ENCODE data around the gene RUSC1. TPM values are rescaled to one million over a fixed set of nuclear protein-coding genes. Genes with fewer than 3 reads are reported as not detected.
"Not testable (repeated sequence)": the region's sequence is repeated elsewhere in the genome, so short reads cannot be mapped to it uniquely, and the experiment has no call there.

Gene RUSC1
- total RNA-seq, result 8.5 TPM

GRCh38 chr1:155320661-155321617, at the start of gene RUSC1:
RUSC1 (plus strand) TSS chr1:155320894; CDS start chr1:155321774, 880 bp downstream.
- peak; percentile 65 for DNase-seq (ENCODE audit: low spot score)
- no peak for ATAC-seq

- ATAC-seq, result peak; percentile 33
- no peak for DNase-seq (ENCODE audit: low spot score)
Measured at GRCh38 chr1:155272466-155273342, 48.0 kb upstream of the RUSC1 start.

- ATAC-seq, result peak; percentile 82
Measured at GRCh38 chr1:155273343-155274245, 47.1 kb upstream of the RUSC1 start, which contains the start of gene CLK2. CLK2 (minus strand) TSS chr1:155273504; CDS start chr1:155270977, 2,527 bp downstream.

GRCh38 chr1:155277070-155277901, 43.4 kb upstream of the RUSC1 start, which contains the start of gene HCN3:
HCN3 (plus strand) TSS chr1:155277463; CDS start chr1:155277591, 128 bp downstream.
- ATAC-seq (peak; percentile 86), DNase-seq (ENCODE audit: low spot score) (peak; percentile 98)

More at GRCh38 chr1:155273343-155274245, 47.1 kb upstream of the RUSC1 start, which contains the start of gene CLK2:
- peak; percentile 97 for DNase-seq (ENCODE audit: low spot score)

GRCh38 chr1:155277902-155278688, 42.6 kb upstream of the RUSC1 start:
- ATAC-seq (peak; percentile 7), DNase-seq (ENCODE audit: low spot score) (no peak)

GRCh38 chr1:155278689-155279160, 42.0 kb upstream of the RUSC1 start:
- ATAC-seq, result no peak
- no peak for DNase-seq (ENCODE audit: low spot score)

- ATAC-seq, result no peak
- DNase-seq (ENCODE audit: low spot score), result no peak
Measured at GRCh38 chr1:155279268-155279667, 41.4 kb upstream of the RUSC1 start.

- DNase-seq (ENCODE audit: low spot score), result no peak
- no peak for ATAC-seq
Measured at GRCh38 chr1:155282488-155283091, 38.1 kb upstream of the RUSC1 start.

- DNase-seq (ENCODE audit: low spot score) (no peak), ATAC-seq (no peak)
Measured at GRCh38 chr1:155284476-155284875, 36.2 kb upstream of the RUSC1 start.

GRCh38 chr1:155285063-155285462, 35.6 kb upstream of the RUSC1 start:
- ATAC-seq (no peak), DNase-seq (ENCODE audit: low spot score) (no peak)

- DNase-seq (ENCODE audit: low spot score) (no peak), ATAC-seq (peak; percentile 8)
Measured at GRCh38 chr1:155285631-155286044, 35.1 kb upstream of the RUSC1 start.

- peak; percentile 69 for ATAC-seq
- no peak for DNase-seq (ENCODE audit: low spot score)
Measured at GRCh38 chr1:155286544-155286943, 34.1 kb upstream of the RUSC1 start.

GRCh38 chr1:155287987-155288543, 32.6 kb upstream of the RUSC1 start:
- ATAC-seq (peak; percentile 13), DNase-seq (ENCODE audit: low spot score) (no peak)

GRCh38 chr1:155291006-155291405, 29.7 kb upstream of the RUSC1 start:
- ATAC-seq; DNase-seq (ENCODE audit: low spot score): not testable (repeated sequence)

GRCh38 chr1:155293086-155293749, 27.5 kb upstream of the RUSC1 start:
- ATAC-seq (no peak), DNase-seq (ENCODE audit: low spot score) (no peak)

GRCh38 chr1:155294520-155295182, 26.0 kb upstream of the RUSC1 start:
- ATAC-seq (no peak), DNase-seq (ENCODE audit: low spot score) (no peak)
